Activated CD4-positive, alpha-beta T cell treated with anti-CD3 and anti-CD28 coated beads, Interleukin-2, amount 10 ng/mL, durations not matched to agents 24 days and 14 days (primary cell): ENCODE results near the gene S100A10. TPM values are rescaled to one million over a fixed set of nuclear protein-coding genes. Genes with fewer than 3 reads are reported as not detected.

ENCODE experiments used
- DNase-seq: peaks from one replicate; pipeline ENCODE4 v3.0.0; 2022
- H3K27ac Mint-ChIP-seq: one replicate; pipeline ENCODE4 v1.8.0; 2022; ENCODE audit warnings: mild to moderate bottlenecking, mixed read lengths
- H3K27me3 Mint-ChIP-seq: one replicate; pipeline ENCODE4 v1.8.0; 2022; ENCODE audit warnings: mixed read lengths
- H3K36me3 Mint-ChIP-seq: one replicate; pipeline ENCODE4 v1.8.0; 2022; ENCODE audit warnings: low read depth, mild to moderate bottlenecking, mixed read lengths
- H3K4me1 Mint-ChIP-seq: one replicate; pipeline ENCODE4 v1.8.0; 2021; ENCODE audit warnings: mixed read lengths
- H3K4me3 Mint-ChIP-seq: one replicate; pipeline ENCODE4 v1.8.0; 2022; ENCODE audit warnings: mild to moderate bottlenecking, moderate library complexity, mixed read lengths
- H3K9me3 Mint-ChIP-seq: one replicate; pipeline ENCODE4 v1.8.0; 2021; ENCODE audit warnings: mixed read lengths
- intact Hi-C: fragments of 100-400 bp; cut with micrococcal nuclease; formaldehyde crosslinking; loops from one replicate; pipeline ENCODE4 v1.15.1; 2023
- total RNA-seq: library from RNA; stranded (reverse); gene quantifications from 2 replicates; pipeline ENCODE4 v1.2.3, GENCODE V29; 2022

Gene S100A10
- total RNA-seq, 1 donor from 2014 or later: 103 TPM

GRCh38 chr1:151958959-151959358 is 34.7 kb downstream of the S100A10 start:
- Mint-ChIP-seq H3K27ac (no peak overlapping the region), H3K9me3 (no peaks in the 10 kb centered on the region), H3K4me3 (no peak overlapping the region), H3K36me3 (no peaks in the 10 kb centered on the region), H3K27me3 (peaks cover 12% of the 10 kb centered on the region), H3K4me1 (peaks cover 2% of the 10 kb centered on the region)
- intact Hi-C loops: no loop called here
- no peak for DNase-seq

GRCh38 chr1:151956957-151957497 is 36.6 kb downstream of the S100A10 start:
- no peak overlapping the region for H3K4me3 Mint-ChIP-seq
- no peak for DNase-seq
- peaks cover 12% of the 10 kb centered on the region for H3K27me3 Mint-ChIP-seq
- H3K9me3 Mint-ChIP-seq: no peaks in the 10 kb centered on the region
- H3K4me1 Mint-ChIP-seq: peaks cover 2% of the 10 kb centered on the region
- intact Hi-C loops: no loop called here
- H3K36me3 Mint-ChIP-seq: no peaks in the 10 kb centered on the region
- H3K27ac Mint-ChIP-seq: no peak overlapping the region

- H3K27ac Mint-ChIP-seq: no peak overlapping the region
- intact Hi-C loops: no loop called here
- peaks cover 2% of the 10 kb centered on the region for H3K4me1 Mint-ChIP-seq
- no peak for DNase-seq
- H3K9me3 Mint-ChIP-seq: no peaks in the 10 kb centered on the region
- no peak overlapping the region for H3K4me3 Mint-ChIP-seq
- no peaks in the 10 kb centered on the region for H3K36me3 Mint-ChIP-seq
- H3K27me3 Mint-ChIP-seq: peaks cover 11% of the 10 kb centered on the region
These were observed 40.1 kb downstream of the S100A10 start for GRCh38 chr1:151953409-151954094.

- H3K27me3 Mint-ChIP-seq: peaks cover 11% of the 10 kb centered on the region
- no peaks in the 10 kb centered on the region for H3K9me3 Mint-ChIP-seq
These were observed 40.8 kb downstream of the S100A10 start for GRCh38 chr1:151952811-151953210.

GRCh38 chr1:151949371-151950193 is 44.1 kb downstream of the S100A10 start:
- Mint-ChIP-seq H3K36me3 (no peaks in the 10 kb centered on the region), H3K4me3 (no peak overlapping the region), H3K9me3 (no peaks in the 10 kb centered on the region), H3K4me1 (peaks cover 24% of the 10 kb centered on the region), H3K27ac (peak overlapping the region; percentile 47), H3K27me3 (peaks cover 6% of the 10 kb centered on the region)
- intact Hi-C loops: no loop called here
- peak; percentile 54 for DNase-seq

More at GRCh38 chr1:151952811-151953210, 40.8 kb downstream of the S100A10 start:
- DNase-seq: no peak
- intact Hi-C loops: no loop called here
- H3K4me1 Mint-ChIP-seq: peaks cover 2% of the 10 kb centered on the region
- H3K4me3 Mint-ChIP-seq: no peak overlapping the region
- H3K36me3 Mint-ChIP-seq: no peaks in the 10 kb centered on the region
- H3K27ac Mint-ChIP-seq: no peak overlapping the region

GRCh38 chr1:151948506-151948905 is 45.2 kb downstream of the S100A10 start:
- H3K27me3 Mint-ChIP-seq: peaks cover 6% of the 10 kb centered on the region
- H3K27ac Mint-ChIP-seq: no peak overlapping the region
- intact Hi-C loops: no loop called here
- no peaks in the 10 kb centered on the region for H3K36me3 Mint-ChIP-seq
- peaks cover 24% of the 10 kb centered on the region for H3K4me1 Mint-ChIP-seq
- no peak overlapping the region for H3K4me3 Mint-ChIP-seq
- DNase-seq: peak; percentile 32
- H3K9me3 Mint-ChIP-seq: no peaks in the 10 kb centered on the region

- H3K4me3 Mint-ChIP-seq: no peak overlapping the region
These were observed 46.5 kb downstream of the S100A10 start for GRCh38 chr1:151947140-151947539.

GRCh38 chr1:151945725-151946722 is 47.6 kb downstream of the S100A10 start:
- DNase-seq: peak; percentile 94
- no peaks in the 10 kb centered on the region for H3K27me3 Mint-ChIP-seq
- no peaks in the 10 kb centered on the region for H3K9me3 Mint-ChIP-seq
- intact Hi-C loops: loop anchor here (1.0 kb wide), 1 partner anchor 38 kb away; no protein-coding TSS in a partner anchor
- peaks cover 30% of the 10 kb centered on the region for H3K4me1 Mint-ChIP-seq
- H3K36me3 Mint-ChIP-seq: no peaks in the 10 kb centered on the region
- H3K27ac Mint-ChIP-seq: peak overlapping the region; percentile 94
- peak overlapping the region; percentile 74 for H3K4me3 Mint-ChIP-seq

More at GRCh38 chr1:151947140-151947539, 46.5 kb downstream of the S100A10 start:
- no peaks in the 10 kb centered on the region for H3K9me3 Mint-ChIP-seq
- peak overlapping the region; percentile 94 for H3K27ac Mint-ChIP-seq
- intact Hi-C loops: no loop called here
- no peak for DNase-seq
- peaks cover 2% of the 10 kb centered on the region for H3K27me3 Mint-ChIP-seq
- no peaks in the 10 kb centered on the region for H3K36me3 Mint-ChIP-seq
- peaks cover 25% of the 10 kb centered on the region for H3K4me1 Mint-ChIP-seq

- H3K27me3 Mint-ChIP-seq: no peaks in the 10 kb centered on the region
- H3K4me3 Mint-ChIP-seq: peak overlapping the region; percentile 74
- intact Hi-C loops: no loop called here
- peak; percentile 57 for DNase-seq
- peaks cover 31% of the 10 kb centered on the region for H3K4me1 Mint-ChIP-seq
- no peaks in the 10 kb centered on the region for H3K9me3 Mint-ChIP-seq
- H3K27ac Mint-ChIP-seq: peak overlapping the region; percentile 94
- H3K36me3 Mint-ChIP-seq: no peaks in the 10 kb centered on the region
These were observed 48.6 kb downstream of the S100A10 start for GRCh38 chr1:151944857-151945575.

GRCh38 chr1:151944126-151944856 is 49.4 kb downstream of the S100A10 start:
- DNase-seq: no peak
- Mint-ChIP-seq H3K4me1 (peaks cover 31% of the 10 kb centered on the region), H3K4me3 (no peak overlapping the region), H3K27ac (peak overlapping the region; percentile 94), H3K9me3 (no peaks in the 10 kb centered on the region), H3K27me3 (no peaks in the 10 kb centered on the region), H3K36me3 (no peaks in the 10 kb centered on the region)
- intact Hi-C loops: no loop called here

GRCh38 chr1:151943591-151943990 is 50.1 kb downstream of the S100A10 start:
- Mint-ChIP-seq H3K27ac (no peak overlapping the region), H3K27me3 (no peaks in the 10 kb centered on the region), H3K4me3 (no peak overlapping the region), H3K4me1 (peaks cover 29% of the 10 kb centered on the region), H3K9me3 (no peaks in the 10 kb centered on the region), H3K36me3 (no peaks in the 10 kb centered on the region)
- DNase-seq: no peak
- intact Hi-C loops: no loop called here

GRCh38 chr1:151942882-151943281 is 50.8 kb downstream of the S100A10 start:
- no peaks in the 10 kb centered on the region for H3K36me3 Mint-ChIP-seq
- intact Hi-C loops: no loop called here

More at GRCh38 chr1:151942882-151943281, 50.8 kb downstream of the S100A10 start:
- no peak for DNase-seq
- Mint-ChIP-seq H3K4me1 (peaks cover 29% of the 10 kb centered on the region), H3K4me3 (no peak overlapping the region), H3K27me3 (no peaks in the 10 kb centered on the region), H3K27ac (peak overlapping the region; percentile 40), H3K9me3 (no peaks in the 10 kb centered on the region)
